GM19025 (cell line): ENCODE measurements around the gene FAM98C.
"Not testable (repeated sequence)": the region's sequence is repeated elsewhere in the genome, so short reads cannot be mapped to it uniquely, and the experiment has no call there.

Experiments used
- ATAC-seq: cut with Tn5 transposase; IDR thresholded peaks from one replicate; pipeline ENCODE4 v1.9.1; 2021; ENCODE audit warnings: mild to moderate bottlenecking, low read depth, moderate library complexity; ENCODE audit not compliant: unreplicated experiment

The FAM98C gene

DNA sequence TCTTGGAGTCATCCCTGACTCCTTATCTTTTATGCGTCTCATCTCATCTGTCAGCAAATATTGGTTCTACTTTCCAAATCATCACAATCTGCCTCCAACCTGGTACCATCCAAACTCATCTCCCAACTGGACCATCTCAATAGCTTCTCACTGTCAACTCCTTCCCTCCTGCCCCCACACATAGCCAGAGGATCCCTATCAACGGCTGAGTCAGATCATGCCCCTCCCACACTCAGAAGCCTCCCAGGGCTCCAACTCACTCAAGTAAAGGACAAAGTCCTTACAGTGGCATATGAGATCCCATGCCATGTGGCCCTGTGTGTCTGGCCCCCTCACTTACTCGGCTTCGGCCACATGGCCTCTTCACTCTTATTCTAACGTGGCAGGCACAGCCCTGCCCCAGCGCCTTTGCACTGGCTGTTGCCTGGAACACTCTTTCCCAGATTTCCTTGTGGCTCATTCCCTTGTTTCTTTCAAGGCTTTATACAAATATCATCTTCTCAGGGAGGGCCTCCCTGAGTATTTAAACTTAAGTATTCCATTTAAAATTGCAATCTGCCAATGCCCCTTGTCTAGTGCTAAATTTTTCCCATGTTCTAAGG is 10.1 kb upstream of the FAM98C start:
- ATAC-seq, result no peak

DNA sequence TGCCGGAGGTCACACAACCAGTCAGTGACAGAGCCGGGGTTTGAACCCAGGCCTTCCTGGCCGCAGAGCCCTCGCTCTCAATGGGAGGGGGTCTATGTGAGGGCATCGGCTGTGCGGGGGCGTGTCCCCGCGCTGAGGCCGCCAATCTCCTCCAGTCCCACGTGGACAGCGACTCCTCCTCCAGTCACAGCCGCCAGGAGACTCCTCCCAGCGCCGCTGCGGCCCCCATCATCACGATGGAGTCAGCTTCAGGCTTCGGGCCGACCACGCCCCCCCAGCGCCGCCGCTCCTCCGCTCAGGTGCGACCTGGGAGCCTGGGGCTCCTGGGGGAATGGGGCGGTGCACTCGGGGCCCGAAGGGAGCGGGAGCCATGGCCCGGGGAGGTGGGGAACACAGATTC is 8.4 kb upstream of the FAM98C start:
- ATAC-seq, result no peak

DNA sequence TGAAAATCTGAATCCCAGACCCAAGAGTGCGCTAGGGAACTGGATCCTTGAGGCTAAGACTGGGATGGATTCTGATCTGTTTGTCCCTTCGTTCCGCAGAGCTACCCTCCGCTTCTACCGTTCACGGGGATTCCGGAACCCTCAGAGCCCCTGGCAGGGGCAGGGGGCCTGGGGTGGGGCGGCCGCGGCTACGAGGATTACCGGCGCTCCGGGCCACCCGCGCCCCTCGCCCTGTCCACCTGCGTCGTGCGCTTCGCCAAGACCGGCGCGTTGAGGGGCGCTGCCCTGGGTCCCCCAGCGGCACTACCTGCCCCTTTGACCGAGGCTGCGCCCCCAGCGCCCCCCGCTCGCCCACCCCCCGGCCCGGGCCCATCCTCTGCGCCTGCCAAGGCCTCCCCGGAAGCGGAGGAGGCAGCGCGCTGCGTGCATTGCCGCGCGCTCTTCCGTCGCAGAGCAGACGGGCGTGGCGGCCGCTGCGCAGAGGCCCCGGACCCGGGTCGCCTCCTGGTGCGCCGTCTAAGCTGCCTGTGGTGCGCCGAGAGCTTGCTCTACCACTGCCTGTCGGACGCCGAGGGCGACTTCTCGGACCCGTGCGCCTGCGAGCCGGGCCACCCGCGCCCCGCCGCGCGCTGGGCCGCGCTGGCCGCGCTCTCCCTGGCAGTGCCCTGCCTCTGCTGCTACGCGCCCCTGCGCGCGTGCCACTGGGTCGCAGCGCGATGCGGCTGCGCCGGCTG is 7.3 kb upstream of the FAM98C start:
- no peak for ATAC-seq

DNA sequence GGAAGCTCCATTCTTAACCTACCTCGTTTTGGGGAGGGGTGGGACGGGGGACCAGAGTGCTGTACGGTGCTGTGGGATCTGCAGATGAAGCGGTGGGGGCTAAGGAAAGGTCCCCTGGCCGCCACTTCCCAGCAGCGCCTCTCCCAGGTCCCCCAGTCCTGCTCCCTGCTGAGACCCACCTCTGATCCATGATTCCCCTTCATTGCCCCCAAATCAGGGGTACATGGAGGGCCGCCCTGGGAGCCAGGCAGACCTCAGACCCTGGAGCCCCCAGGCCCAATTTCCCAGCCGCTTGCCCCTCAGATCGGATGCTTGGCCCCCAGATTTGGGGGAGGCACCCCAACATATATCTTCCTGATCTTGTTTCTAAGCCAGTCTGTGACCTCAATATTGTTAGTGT is 3.8 kb upstream of the FAM98C start:
- no peak for ATAC-seq

DNA sequence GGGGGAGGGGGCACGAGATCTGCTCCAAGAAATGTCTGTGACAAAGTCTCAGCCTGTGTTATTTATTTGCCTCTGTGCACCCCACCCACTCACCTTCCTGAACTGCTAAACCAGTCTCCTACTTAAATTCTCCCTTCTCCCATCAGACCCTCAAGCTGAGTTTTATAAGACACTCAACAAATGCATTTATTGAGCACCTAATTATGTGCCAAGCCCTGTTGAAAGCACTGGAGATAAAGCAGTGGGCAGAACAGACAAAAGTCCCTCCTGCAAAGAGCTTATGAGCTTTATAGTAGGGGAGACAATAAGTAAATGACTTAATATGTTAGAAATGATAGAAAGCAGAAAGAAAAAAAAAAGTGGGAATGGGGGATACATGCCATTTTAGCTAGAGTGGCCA is 3.4 kb upstream of the FAM98C start:
- ATAC-seq, result no peak

DNA sequence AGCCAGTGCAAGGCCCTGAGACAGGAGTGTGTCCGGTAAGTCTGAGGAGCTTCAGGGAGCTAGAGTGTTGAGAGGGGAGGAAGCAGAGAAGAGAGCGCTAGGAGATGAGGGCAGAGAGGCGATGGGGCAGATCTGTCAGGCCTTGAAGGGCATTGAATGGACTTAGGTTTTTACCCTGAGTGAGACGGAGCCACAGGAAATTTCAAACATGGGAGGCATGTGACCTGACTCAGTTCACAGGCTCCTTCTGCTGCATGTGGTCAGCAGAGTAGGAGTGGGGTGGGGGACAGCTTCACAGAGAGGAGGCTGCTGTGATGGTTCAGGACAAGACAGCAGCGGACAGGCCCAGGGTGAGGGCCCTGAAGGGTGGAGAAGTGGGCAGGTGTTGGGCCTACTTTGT is 2.5 kb upstream of the FAM98C start:
- ATAC-seq, result no peak

DNA sequence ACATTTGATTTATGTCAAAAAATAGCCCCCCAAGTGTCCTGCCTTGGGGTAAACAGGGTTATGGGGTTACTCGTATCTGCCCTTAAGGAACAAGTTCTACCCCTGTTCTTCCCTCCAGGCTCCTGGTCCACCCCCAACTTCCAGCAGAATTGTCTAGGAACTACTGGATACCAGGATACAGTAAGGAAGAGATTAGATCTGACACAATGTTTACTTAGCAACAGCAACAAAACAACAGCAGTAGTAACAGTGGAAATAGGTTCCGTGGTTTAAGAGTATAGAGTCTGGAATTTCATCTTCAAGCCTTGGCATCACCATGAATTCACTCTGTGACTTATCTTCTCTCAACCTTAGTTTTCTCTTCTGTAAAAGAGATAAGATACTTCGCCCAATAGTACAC is 1.7 kb upstream of the FAM98C start:
- no peak for ATAC-seq

DNA sequence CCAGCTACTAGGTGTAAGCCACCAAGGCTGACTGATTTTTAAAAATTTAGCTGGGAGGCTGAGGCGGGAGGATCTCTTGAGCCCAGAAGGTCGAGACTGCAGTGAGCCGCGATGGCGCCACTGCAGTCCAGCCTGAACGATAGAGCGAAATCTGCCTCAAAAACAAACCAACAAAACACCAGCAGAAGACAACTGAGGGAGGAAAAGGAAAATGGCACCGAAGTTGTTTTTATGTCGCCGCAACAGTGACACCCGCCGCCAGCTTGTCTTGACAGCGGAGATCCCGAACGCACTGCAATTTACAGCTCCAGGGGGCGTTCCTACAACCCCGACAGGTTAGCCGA is 298 bp upstream of the FAM98C start:
- peak; percentile 2 for ATAC-seq

DNA sequence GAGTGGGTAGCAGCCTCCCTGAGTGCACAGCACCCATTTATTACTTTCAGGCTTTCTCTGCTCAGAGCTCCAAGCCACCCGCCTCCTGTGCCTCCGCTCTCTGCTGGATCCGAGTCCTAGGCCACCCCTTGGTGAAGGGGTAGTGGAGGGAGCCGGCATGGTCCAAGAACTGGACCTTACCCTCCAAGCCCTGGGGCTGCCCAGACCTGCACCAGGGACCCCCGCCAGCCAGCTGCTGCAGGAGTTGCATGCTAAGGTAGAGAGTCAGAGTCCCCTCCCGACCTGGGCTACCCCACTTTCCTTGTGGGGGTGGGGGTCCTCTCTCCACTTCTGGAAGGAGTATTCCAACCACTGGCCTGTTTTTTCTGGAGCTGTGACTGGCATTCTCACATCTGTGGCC is 2.0 kb downstream of the FAM98C start:
- no peak for ATAC-seq

DNA sequence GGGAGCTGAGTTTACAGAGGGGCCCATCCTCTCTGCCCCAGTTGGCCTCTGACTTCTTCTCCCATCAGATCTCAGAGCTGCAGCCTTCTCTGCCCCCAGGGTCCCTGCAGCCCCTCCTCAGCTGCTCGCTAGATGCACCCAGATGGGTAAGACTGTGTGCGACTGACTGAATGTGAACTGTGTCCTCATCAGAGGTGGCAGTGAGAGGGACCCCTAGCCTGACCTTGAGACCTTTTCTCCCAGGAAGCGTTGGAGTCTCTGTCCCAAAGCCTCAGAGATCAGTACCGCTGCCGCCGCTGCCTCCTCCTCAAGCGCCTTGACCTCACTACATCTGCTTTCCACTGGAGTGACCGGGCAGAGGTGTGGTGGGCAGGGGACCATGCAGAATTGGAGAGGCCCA is 2.4 kb downstream of the FAM98C start:
- ATAC-seq, result no peak

DNA sequence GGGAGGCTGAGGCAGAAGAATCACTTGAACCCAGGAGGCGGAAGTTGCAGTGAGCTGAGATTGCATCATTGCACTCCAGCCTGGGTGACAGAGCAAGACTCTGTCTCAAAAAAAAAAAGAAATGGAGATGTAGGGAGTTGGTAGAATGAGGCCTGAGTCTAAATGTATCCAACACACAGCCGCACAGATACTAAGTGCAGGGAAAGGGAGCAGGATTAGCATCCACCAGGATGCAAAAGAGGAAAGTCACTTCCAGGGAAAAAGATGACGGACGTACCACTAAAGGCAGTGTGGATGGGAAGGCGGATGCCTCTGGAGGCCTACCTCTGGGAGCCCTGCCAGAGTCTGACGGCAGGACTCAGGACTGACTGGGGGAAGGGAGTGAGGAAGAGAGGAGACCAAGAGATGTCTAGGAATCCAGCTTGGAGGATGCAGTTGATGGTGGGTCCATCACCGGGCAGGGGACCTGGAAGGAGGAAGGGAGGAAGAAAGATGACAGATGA is 6.8 kb downstream of the FAM98C start:
- ATAC-seq, result no peak

DNA sequence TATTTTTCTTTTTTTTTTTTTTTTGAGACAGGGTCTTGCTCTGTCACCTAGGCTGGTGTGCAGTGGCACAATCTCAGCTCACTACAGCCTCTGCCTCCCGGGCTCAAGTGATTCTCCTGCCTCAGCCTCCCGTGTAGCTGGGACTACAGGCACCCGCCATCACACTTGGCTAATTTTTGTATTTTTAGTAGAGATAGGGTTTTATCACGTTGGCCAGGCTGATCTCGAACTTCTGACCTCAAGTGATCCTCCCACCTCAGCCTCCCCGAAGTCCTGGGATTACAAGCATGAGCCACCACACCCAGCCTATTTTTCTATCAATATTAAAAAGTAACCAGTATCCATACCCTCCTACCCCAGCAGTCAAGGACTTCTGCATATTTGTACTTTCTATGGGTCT is 7.5 kb downstream of the FAM98C start:
- ATAC-seq, result not testable (repeated sequence)

DNA sequence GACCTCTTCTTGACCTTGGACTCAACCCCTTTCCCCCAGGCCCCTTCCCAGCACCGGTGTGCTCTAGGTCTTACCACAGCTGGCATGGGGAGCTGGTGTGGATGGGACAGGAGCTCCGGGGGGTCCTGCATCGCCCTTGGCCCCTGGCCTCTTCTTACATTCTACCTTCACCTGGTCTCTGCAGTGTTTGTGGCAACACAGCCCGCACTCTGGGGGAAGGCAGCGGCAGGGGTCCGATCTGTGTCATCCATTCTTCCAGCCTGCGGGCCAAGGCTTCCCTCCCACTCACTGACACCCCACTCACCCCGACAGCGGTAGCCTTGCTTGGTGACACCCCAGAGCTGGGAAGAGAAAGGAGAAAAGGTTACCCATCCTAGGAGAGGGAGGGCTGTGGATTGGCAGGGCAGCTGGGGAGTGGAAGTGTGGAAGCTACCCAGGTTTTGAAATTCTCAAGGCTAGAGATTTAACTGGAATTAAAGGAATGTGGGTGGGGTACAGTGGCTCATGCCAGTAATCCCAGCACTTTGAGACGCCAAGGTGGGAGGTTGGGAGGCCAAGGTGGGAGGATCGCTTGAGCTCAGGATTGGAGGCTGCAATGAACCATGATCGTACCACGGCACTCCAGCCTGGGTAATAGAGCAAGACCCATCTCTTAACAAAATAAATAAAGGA is 8.3 kb downstream of the FAM98C start:
- ATAC-seq, result no peak

DNA sequence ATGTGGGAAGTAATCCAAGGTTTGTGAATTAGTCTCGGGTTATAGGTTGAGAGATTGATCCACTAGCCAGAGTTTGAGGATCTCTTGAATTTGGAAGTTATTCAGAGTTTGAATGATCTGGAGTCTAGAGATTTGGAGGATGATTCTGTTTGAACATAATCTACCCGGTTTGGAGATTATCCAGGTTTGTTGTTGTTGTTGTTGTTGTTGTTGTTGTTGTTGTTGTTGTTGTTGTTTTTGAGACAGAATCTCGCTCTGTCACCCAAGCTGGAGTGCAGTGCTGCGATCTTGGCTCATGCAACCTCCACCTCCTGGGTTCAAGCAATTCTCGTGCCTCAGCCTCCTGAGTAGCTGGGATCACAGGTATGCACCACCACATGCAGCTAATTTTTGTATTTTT is 9.0 kb downstream of the FAM98C start:
- ATAC-seq, result not testable (repeated sequence)

DNA sequence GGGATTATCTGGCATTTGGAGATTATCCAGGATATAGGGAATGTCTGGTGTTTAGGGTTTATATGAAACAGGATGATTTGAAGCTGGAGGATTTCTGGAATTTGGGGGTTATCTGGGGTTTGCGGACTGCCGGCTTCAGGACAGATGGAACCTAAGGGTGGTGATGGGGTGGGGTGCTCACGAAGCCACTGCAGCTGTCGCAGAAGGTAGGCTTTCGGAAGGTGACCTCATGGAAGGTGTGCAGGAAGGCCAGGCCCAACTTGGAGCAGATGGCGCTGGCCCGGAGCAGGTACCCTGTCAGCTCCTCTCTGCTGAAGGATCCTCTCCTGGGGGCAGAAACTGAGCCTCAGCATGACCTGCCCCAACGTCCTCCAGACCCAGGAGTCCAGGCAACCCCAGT is 9.6 kb downstream of the FAM98C start:
- ATAC-seq, result no peak

DNA sequence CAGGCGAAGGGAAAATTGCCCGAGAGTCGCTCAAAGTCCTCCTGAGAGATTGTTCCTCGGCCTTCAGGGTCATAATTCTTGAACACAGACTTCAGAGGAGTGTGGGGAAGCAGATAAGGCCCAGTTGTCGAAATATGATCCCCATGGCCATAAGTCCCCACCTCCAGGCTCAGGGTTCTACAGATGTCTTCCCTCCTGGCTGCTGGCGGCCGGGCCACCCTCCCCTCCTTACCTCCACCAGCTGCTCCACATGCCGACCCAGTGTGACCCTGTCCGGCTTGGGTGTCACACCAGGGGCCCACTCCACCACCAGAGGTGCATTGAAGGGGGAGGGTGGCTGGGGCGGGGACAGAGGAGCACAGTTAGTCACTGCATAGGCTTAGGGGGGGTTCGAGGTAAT is 10.1 kb downstream of the FAM98C start:
- no peak for ATAC-seq

DNA sequence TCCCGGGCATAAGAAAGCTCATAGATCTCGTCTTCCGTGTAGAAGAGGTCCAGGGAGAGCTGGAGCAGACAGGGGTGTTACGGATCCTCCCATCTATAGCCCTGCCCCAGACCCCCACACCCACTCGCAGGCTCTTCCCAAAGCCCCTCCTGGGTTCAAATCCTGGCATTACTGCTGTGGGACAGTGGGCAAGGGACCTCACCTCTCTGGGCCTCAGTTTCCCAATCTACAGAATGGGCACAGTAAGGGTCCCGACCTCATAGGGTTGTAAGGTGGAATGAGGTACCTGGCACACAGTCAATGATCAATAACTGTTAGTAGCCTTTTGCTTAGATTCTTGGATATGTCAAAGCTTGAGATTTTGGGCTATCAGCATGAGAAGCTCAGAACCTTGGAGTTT is 10.5 kb downstream of the FAM98C start:
- no peak for ATAC-seq

DNA sequence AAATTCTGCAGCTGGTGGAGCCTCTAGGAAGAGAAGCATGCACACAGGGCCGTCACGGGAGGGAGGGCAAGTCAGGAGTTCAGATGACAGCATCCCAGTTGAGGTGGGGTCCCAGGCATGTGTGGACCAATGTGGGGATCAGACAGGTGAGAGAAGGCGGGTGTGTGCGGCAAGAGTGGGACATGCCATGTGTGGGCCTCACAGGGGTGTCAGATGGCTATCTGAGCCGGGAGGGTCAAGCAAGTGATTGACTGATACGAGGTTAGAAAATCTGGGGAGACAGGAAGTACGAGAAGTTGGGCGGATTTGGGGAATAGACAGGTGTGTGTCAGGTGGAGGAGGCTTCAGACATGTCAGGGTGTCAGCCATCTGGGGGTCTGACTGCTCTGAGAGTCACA is 14.3 kb downstream of the FAM98C start:
- ATAC-seq, result no peak

DNA sequence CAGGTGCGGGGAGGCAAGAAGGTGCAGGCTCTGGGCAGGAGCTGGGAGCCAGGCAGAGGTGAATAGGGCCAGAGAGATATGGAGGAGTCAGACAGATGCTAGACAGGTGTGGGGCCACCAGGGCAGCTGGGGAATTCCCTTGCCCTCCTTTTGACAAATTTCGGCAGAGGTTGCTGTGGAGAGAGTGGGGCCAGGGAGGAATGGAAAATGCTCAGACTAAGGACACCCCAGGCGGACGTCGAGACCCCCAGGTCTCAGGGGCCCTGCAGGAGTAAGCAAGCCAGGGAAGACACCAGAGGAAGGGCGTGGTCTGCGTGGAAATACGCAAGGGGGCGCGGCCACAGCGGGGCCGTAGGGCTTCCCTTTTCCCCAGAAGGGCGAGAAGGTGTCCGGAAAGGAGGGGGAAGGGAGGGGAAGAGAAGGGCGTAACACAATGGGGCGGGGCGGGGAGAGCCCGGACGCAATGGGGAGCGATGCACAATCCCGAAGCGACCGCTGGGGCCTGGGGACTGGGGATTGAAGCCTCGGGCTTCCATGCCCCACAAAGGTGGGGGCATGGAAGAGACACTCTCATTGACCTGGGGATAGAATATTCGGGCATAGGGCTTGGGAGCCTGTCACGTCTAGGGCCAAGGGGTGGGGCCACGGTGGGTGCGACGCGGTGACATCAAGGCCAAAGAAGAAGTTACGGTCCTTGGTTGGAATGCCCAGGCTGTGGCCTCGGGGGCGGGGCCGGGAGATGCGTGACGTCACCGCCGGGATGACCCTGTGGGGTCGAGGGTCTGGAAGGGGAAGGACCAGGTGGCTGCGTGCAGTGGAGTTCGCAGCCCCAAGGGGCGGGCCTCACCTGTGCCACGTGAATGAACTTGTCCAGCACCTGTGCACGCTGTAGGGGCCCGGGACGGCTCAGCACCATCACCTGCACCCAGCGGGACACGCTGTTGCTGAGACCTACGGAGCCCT is 14.9 kb downstream of the FAM98C start:
- no peak for ATAC-seq

DNA sequence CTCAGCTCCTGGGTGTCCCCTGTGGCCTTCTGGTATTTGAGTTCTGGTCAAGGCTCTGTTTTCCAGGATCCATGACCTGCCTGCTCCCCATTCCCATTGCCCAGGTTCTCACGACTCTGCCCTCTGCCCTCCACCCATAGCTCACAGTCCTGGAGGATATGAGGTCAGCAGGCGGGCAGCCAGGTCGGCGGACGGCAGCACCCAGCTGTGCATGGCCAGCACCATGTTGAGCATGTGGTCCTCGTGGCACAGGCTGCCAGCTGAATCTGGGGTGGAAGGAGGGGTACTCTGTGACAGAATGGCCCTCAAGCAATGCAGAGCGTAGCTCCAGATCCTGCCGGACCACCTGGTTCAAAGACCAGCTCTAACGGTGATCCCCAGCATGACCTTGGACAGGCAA is 18.0 kb downstream of the FAM98C start:
- ATAC-seq, result no peak

DNA sequence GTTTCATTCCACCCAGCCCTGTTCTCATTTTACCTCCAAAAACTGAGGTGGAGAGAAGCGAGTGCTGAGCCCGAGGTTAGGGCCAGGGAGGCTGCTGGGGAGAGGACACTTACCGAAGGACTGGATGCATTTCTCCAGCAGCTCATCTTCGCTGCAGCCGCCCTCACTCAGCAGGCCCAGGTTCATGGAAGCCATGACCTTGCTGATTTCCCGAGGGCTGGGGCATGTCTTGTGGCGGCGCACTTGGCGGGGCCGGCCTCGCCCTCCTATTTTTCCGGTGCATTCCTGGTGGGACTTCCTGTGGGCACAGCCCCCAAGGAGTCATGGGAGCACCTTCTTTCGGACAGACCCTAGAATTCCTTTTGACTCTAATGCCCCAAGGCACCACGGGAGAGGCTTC is 19.0 kb downstream of the FAM98C start:
- no peak for ATAC-seq
